ENCODE results near the gene FAM120A.

The FAM120A gene

DNA sequence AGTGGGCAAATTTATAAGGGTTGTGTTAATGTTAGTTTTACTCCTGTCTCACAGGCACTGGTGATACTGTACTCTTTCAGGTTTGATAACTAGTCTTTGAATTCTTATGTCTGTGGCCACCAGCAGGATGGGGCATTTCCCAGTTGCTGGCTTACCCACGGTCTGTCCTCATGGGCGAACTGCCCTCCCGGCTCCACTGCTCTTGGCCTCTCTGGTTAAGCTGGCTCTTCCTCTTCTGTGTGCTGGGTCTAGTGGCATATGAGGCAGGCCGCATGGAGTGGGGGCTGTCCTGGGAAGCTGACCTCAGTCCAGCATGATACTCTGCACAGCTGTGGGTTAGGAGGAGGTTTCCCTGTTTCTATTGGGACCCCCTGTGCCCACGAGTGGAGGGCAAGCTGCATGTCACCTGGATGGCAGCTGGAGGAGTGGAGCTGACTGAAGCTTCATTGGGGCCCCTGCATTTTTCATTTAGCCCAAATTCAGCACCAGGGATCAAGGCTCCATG lies 144.4 kb downstream of the FAM120A start:
- DNase-seq (ENCODE audit: low read depth): no peak

DNA sequence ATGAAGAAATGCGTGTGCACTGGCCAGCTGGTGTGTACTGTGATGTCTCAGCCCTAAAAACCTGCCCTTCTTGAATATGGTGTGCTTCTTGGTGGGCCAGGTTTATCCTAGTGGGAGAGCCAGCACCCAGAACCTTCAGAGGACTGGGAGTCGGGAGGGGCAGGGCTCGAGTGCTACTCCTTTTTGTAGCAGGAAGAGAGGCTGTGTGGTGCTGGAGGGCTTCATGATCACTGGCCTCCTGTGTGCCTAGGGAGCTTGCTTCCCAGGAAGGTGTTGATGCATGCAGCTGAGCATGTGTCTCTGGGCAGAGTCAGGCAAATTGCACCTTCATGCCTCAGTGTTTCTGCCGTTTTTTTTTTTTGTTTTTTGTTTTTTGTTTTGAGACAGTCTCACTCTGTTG lies 144.9 kb downstream of the FAM120A start:
- no peak for DNase-seq (ENCODE audit: low read depth)

DNA sequence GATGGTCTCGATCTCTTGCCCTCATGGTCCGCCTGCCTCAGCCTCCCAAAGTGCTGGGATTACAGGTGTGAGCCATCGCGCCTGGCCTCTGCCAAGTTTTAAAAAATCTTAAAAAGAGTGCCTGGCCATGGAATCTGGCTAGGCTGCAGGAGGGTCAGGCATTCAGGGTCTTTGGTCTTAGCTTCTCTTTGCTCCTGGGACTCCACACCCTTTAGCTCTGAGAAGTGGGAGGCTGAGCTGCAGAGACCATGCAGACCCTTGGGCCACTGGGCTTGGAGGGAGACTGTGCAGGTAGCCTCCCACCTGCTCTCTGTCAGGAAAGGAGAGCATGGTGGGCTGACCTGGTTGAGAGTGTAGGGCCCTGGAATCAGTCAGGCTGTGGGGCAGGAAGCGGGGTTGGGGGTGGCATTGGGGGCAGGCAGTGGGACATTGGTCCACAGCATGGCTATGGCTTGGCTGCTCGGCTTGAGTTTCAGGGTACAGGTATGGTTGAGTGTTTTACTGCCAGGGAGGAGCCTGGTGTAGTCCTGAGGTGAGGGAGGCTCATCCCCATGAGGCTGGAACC lies 145.7 kb downstream of the FAM120A start:
- no peak for DNase-seq (ENCODE audit: low read depth)

DNA sequence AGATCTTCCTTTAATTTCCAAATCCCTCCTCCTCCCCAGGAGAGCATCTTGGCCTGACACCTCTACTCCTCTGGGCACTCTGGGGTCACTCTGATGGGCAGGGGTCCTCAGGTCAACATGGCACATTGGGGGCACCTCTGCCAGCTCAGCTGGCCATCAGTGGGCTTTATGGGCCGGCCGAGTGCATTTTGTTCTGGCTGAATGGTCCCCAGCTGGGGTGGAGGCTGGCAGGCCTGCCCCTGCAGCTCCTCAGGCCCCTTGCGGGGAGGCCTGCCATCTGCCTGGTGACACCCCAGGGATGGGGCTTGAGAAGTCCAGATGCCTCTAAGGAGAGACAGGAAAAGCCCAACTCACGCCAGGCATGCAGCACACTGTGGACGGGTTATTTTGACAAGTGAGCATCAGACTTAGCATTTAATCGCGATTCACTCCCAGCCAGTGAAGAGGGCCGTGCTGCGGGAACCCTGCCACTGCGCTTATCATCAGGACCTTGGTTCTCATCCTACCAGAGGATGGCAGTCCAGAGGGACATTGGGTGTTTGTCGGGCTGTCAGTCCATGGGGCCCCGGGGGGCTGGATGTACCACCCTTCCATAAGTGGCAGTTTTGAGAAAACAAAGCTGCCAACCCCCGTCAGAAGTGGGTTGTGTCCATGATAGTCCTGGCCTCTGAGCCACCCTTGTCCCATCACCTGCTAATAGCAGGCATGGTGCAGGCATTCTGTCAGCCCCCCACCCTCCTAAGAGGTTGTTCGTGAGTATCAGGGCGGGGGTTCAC lies 146.6 kb downstream of the FAM120A start:
- DNase-seq (ENCODE audit: low read depth): no peak

DNA sequence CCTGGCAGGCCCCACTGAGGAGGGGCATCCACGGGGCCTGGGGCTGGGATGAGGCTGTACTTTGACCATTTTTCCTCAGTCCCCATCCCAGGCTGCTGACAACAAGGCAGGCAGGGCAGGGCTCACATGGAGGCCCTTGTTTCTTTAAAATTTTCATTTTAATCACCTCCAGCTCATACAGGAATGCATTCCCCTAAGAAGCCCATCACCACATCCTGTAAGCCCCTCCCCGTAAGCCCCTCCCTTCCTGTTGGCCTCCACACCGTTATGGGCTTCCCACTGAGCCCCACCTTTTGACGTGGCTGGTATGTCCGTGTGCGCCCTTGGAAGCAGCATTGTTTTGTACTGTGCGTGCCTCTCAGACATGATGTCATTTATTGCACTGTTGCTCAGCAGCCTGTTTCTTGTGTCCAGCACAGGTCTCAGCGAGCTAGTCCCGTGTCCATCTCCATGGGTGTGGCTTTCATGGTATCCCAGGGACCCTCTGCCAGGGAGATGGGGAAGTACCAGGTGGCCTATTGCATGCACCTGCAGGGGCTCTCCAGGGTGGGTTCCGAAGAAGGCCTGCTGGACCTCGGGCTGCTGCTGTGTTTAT lies 147.3 kb downstream of the FAM120A start:
- DNase-seq (ENCODE audit: low read depth): no peak

DNA sequence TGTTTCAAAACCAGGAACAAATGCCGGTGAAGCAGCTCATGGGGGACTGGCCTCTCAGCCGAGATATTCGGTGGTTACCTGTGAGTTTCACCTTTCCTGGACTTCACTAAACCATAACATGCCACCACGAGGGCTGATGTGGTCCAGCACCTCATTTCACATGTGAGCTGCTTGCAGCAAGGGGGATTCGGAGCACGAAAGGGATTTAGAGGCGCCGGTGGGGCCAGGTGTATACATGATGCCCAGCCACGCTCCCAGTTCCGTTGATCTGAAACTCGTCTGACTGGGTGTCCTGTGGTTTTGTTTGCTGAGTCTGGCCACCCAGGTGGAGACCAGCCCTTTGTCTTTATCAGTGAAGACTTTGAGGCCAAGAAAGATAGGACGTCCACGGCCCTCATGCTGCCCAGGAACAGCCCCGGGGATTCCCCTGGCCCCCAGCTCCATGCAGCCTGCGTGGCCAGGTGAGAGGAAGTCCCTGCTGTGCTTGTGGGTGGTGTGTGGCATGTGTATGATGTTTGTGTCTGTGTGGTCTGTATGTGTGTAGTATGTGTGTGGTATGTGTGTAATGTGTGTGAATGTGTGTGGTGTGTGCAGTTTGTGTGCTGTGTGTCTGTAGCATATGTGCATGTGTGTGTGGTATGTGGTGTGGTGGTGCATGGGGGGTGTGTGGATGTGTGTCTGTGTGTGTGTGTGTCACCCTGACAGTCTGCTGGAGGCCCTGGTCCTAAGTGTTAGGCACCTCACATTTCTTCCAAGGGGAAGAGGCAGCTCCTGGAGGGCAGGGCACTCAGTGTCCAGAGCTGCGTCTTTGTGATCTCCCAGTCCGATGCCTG lies 148.3 kb downstream of the FAM120A start:
- no peak for DNase-seq (ENCODE audit: low read depth)

DNA sequence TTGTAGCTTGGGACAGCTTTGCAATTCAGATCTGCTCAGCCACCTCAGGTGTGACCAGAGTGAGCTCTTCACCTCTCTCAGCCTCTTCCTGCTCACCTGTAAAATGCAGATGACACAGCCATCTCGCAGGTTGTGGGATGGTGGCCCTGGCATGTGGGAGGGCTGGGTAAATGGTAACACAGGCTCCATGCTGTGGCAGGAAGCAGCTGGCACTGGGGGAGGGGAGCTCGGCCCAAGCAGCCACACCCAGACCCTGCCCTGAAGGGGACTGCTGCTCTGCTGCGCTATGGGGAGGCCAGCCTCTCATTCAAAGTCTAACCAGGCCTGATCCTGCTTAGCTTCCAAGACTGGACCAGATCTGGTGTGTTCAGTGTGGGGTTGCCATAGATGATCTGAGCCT lies 149.0 kb downstream of the FAM120A start:
- no peak for DNase-seq (ENCODE audit: low read depth)

DNA sequence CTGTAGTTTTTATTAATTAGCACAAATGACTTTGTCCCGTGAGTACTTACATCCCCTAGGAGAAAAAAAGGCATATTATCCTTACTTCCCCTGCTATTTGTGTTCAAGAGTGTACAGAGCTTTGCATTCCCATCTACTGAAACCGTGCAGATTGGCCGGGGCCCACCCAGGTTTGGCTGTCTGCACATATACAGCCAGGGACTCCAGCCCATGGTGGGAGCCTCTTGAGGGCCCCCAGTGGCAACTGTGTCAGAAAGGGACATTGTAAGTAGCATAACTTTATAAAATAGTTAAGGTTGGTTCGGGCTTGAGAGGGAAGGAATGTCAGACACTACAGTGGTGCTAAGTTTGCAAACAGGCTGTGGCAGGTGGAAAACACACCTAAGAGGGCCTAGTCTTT lies 149.6 kb downstream of the FAM120A start:
- no peak for DNase-seq (ENCODE audit: low read depth)

DNA sequence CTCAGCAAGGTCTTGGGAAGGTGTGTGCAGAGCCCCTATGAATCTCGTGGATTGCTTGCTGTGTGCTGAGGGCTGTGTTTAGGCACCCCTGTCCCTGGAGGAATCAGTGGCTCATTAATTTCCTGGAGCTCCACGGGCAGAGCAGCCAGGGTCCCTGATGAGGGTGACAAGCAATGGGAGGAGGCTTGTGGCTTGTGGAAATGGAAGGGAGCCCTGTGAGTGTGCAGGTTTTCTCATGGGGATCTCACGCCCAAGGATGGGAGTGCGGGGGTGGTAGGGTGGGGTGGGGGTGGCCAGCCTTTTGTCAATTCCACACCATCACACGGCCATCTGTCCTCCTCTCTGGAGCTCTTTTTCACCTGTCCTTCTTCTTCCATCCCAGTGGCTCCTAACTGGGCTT lies 150.2 kb downstream of the FAM120A start:
- no peak for DNase-seq (ENCODE audit: low read depth)

DNA sequence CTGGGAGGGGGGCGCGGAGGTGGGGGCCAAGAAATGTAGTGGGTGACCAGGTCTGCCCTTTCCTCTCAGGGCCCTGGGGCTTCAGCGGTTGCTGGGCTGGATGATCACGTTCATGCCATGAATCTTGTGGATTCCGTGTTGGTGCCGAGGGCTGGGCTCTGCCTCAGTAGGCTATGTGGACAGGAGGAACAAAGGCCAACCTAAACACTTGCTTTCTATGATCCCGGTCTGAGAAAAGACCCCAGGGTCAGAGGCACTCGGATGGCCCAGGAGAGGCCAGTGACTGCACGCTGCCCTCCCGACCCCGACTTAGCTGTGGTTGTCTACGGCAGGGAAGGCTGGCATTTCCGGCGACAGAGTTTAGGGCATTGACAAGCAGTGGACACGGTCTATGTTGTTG lies 151.5 kb downstream of the FAM120A start:
- DNase-seq (ENCODE audit: low read depth): no peak

DNA sequence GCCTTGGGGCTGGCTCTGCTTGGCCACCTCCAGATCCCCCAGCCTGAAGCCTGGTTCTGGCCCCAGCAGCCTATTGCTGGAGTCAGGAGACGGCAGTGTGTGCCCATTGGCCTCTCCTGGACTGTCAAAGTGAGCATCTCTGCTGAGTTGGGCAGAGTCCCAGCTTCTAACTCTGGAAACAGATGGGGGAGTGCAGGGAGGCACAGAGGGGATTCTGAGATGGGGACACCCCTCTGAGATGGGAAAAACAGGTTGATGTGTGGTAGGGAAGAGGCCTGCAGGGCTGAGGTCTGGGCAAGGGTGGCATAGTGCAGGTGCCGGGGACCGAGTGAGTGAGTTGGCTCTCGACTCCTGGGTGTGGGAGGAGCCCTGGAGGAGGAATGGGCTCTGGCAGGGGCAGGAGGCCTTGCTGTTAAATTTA lies 152.4 kb downstream of the FAM120A start:
- DNase-seq (ENCODE audit: low read depth): no peak

DNA sequence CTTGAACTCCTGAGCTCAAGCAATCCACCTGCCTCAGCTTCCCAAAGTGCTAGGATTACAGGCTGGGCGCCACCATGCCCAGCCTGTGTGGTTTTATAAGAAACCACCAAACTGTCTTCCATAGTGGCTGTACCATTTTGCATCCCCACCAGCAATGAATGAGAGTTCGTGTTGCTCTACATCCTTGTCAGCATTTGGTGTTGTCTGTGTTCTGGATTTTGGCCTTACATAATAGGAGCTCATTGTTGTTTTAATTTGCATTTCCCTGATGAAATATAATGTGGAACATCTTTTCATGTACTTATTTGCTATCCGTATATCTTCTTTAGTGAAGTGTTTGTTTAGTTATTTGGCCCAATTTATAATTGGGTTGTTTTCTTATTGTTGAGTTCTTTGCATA lies 154.7 kb downstream of the FAM120A start:
- DNase-seq (ENCODE audit: low read depth): no peak

DNA sequence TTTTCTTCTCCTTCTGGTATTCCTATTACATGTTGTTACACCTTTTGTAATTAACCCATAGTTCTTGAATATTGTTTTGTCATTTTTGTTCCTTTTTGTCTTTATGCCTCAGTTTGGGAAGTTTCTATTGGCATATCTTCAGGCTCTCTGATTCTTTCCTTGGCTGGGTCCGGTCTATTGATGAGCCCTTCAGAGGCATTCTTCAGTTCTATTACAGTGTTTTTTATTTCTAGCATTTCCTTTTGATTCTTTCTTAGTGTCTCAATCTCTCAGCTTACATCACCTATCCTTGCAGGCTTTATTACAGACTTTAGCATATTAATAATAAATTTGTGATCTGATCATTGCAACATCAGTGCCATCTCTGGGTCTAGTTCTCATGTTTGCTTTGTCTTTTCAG lies 158.7 kb downstream of the FAM120A start:
- no peak for DNase-seq (ENCODE audit: low read depth)

DNA sequence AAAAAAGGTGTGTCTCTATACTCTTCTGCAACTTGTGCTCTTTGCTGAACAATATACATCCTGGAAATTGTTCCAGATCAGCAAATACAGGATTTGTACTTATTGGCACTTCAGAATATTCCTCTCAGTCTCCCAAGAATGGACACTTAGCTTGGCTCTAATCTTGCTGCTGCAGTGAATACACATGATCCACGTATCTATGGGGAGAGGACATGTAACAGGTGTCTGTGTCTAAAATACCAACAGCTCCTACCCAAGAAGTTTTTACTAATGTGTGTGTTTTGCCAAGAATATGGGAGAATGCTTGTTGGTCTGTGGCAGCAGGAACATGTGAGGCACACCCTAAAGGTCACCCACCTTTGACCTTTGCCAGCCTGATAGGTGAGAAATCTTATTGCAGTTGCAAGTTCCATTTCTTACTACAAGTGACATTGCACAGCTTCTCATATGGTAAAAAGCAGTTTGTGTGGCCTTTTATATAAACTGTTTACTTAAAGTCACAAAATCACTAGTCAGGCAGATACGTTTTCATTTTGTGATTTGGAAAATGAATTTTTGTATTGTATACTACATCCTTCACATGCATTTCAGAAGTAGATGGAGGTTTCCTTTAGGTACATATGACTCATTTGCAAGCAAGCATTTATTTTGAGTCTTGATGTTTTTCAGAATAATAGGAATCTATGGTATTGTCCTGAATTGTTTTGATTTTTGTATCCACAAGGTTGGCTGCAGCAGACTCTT lies 160.7 kb downstream of the FAM120A start:
- no peak for DNase-seq (ENCODE audit: low read depth)

DNA sequence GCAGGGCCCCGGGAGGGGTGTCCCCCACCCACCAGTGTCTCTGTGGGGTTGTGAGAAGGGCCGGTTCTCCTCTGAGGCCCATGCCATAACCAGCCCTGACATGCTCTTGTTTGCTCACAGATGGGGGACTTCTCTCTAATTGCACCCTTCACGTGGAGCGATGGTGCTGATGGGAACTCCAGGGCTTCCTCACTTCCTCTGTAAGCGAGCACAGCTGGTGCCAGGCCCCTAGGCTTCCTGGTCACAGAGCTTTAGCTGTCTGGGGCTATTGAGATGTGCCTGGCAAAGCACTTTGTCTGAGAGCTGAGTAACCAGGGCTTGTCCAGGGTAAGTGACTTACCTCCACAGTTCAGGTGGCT lies 161.3 kb downstream of the FAM120A start:
- no peak for DNase-seq (ENCODE audit: low read depth)

DNA sequence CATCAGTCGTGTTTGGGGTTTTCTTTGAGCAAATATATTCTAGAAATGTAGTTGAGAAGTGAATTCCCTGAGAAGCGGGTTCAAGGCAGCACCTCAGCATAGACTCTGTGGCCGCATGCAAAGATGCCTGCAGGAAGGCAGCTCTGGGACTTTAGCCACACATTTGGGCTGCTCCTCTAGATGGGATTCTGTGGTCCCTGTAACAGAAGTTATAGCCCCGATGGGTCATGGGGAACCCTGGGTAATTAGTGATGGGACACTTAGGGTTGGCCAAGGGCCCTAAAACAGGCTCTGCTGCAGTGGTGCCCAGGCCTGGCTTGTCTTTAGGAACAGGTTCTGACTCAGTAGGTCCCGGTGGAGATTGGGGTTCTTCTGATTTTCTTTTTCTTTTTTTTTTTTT lies 161.7 kb downstream of the FAM120A start:
- DNase-seq (ENCODE audit: low read depth): no peak

DNA sequence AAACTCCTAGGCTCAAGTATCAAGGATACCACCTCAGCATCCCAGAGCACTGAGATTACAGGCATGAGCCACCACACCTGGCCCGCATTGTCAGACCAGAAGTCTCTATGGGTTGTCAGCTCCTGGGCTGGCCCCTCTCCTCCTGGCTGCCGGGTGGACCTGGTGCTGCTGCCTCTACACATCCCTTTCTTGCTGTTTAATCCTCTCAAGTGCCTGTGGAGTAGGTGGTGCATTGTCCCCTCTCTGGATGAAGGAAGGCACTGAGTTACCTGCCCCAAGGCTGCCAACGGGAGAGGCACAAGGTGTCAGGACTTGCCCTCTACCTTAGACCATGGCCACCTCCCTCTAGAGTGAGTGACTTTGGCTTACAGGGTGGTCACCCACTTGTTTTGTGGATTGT lies 162.3 kb downstream of the FAM120A start:
- DNase-seq (ENCODE audit: low read depth): no peak

DNA sequence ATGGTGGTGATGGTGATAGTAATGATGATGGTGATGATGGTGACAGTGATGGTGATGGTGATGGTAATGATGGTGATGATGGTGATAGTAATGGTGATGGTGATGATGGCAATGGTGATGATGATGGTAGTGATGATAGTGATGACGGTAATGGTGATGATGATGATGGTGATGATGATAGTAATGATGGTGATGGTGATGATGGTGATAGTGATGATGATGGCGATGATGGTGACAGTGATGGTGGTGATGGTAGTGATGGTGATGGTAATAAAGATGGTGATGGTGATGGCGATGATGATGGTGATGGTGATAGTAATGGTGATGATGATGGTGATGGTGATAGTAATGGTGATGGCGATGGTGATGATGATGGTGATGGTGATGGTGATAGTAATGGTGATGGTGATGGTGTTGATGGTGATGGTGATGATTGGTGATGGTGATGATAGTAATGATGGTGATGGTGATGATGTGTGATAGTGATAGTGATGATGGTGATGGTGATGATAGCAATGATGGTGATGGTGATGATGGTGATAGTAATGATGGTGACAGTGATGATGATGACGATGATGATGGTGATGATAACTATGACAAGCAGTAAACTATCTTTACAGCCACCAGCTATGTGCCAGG lies 163.5 kb downstream of the FAM120A start:
- DNase-seq (ENCODE audit: low read depth): no peak

All from stimulated activated CD8-positive, alpha-beta memory T cell treated with anti-CD3 and anti-CD28 coated beads, Interleukin-15, amount 100 ng/mL, for 1 hour (primary cell).